ENCODE measurements around the gene DIAPH3. TPM values are rescaled to one million over a fixed set of nuclear protein-coding genes. Genes with fewer than 3 reads are reported as not detected.

The DIAPH3 gene
- polyA plus RNA-seq, 1 donor from 2014 or later: 0.37 TPM

GRCh38 chr13:60109285-60109684, 54.4 kb downstream of the DIAPH3 start:
- H3K9ac ChIP-seq (ENCODE audit: low read length): no peak overlapping the region
- H3K9me3 ChIP-seq (ENCODE audit: low read length): no peaks in the 10 kb centered on the region
- H3K27ac ChIP-seq (ENCODE audit: low read length): no peak overlapping the region
- H2AFZ ChIP-seq (ENCODE audit: low read depth, low read length): no peak overlapping the region
- H3F3A ChIP-seq (ENCODE audit: insufficient read depth, low read length, poor library complexity, severe bottlenecking): no peaks in the 10 kb centered on the region
- no peak overlapping the region for H3K4me2 ChIP-seq (ENCODE audit: low read length)
- H3K4me3 ChIP-seq (ENCODE audit: low read length): no peak overlapping the region
- H3K9me2 ChIP-seq (ENCODE audit: insufficient read depth, low read length): no peaks in the 10 kb centered on the region
- H4K20me1 ChIP-seq (ENCODE audit: insufficient read depth): no peaks in the 10 kb centered on the region
- H3K27me3 ChIP-seq (ENCODE audit: insufficient read depth, low read depth, low read length): no peaks in the 10 kb centered on the region
- H3K36me3 ChIP-seq (ENCODE audit: insufficient read depth, low read length): no peaks in the 10 kb centered on the region
- no peaks in the 10 kb centered on the region for H3K79me2 ChIP-seq (replicated peaks; ENCODE audit: insufficient read depth, low read length)
- TF ChIP-seq EZH2 (IDR thresholded peaks at IDR 0.05; ENCODE audit: borderline replicate concordance, insufficient read depth, low read length, poor library complexity, severe bottlenecking): no peak
- no peak for TF ChIP-seq EP300 (conservative IDR thresholded peaks at IDR 0.05; ENCODE audit: poor library complexity, severe bottlenecking)
- TF ChIP-seq, protein P1, sequence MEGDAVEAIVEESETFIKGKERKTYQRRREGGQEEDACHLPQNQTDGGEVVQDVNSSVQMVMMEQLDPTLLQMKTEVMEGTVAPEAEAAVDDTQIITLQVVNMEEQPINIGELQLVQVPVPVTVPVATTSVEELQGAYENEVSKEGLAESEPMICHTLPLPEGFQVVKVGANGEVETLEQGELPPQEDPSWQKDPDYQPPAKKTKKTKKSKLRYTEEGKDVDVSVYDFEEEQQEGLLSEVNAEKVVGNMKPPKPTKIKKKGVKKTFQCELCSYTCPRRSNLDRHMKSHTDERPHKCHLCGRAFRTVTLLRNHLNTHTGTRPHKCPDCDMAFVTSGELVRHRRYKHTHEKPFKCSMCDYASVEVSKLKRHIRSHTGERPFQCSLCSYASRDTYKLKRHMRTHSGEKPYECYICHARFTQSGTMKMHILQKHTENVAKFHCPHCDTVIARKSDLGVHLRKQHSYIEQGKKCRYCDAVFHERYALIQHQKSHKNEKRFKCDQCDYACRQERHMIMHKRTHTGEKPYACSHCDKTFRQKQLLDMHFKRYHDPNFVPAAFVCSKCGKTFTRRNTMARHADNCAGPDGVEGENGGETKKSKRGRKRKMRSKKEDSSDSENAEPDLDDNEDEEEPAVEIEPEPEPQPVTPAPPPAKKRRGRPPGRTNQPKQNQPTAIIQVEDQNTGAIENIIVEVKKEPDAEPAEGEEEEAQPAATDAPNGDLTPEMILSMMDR (IDR thresholded peaks at IDR 0.05; ENCODE audit: poor library complexity, severe bottlenecking): no peak
- TF ChIP-seq POLR2AphosphoS5 (IDR thresholded peaks at IDR 0.05): no peak
- no peak for TF ChIP-seq SMC3 (conservative IDR thresholded peaks at IDR 0.05; ENCODE audit: poor library complexity)
- TF ChIP-seq TAF1 (IDR thresholded peaks at IDR 0.05; ENCODE audit: low read depth): no peak
- no peak for TF ChIP-seq MXI1 (conservative IDR thresholded peaks at IDR 0.05; ENCODE audit: poor library complexity, severe bottlenecking)
- TF ChIP-seq, protein P2, sequence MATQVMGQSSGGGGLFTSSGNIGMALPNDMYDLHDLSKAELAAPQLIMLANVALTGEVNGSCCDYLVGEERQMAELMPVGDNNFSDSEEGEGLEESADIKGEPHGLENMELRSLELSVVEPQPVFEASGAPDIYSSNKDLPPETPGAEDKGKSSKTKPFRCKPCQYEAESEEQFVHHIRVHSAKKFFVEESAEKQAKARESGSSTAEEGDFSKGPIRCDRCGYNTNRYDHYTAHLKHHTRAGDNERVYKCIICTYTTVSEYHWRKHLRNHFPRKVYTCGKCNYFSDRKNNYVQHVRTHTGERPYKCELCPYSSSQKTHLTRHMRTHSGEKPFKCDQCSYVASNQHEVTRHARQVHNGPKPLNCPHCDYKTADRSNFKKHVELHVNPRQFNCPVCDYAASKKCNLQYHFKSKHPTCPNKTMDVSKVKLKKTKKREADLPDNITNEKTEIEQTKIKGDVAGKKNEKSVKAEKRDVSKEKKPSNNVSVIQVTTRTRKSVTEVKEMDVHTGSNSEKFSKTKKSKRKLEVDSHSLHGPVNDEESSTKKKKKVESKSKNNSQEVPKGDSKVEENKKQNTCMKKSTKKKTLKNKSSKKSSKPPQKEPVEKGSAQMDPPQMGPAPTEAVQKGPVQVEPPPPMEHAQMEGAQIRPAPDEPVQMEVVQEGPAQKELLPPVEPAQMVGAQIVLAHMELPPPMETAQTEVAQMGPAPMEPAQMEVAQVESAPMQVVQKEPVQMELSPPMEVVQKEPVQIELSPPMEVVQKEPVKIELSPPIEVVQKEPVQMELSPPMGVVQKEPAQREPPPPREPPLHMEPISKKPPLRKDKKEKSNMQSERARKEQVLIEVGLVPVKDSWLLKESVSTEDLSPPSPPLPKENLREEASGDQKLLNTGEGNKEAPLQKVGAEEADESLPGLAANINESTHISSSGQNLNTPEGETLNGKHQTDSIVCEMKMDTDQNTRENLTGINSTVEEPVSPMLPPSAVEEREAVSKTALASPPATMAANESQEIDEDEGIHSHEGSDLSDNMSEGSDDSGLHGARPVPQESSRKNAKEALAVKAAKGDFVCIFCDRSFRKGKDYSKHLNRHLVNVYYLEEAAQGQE (IDR thresholded peaks at IDR 0.05; ENCODE audit: borderline replicate concordance): no peak

GRCh38 chr13:60108589-60108988, 55.1 kb downstream of the DIAPH3 start:
- no peak overlapping the region for H3K4me2 ChIP-seq (ENCODE audit: low read length)
- no peak overlapping the region for H3K27ac ChIP-seq (ENCODE audit: low read length)
- no peaks in the 10 kb centered on the region for H3F3A ChIP-seq (ENCODE audit: insufficient read depth, low read length, poor library complexity, severe bottlenecking)
- H3K9me2 ChIP-seq (ENCODE audit: insufficient read depth, low read length): no peaks in the 10 kb centered on the region
- TF ChIP-seq TAF1 (IDR thresholded peaks at IDR 0.05; ENCODE audit: low read depth) (no peak), SMC3 (conservative IDR thresholded peaks at IDR 0.05; ENCODE audit: poor library complexity) (no peak), MXI1 (conservative IDR thresholded peaks at IDR 0.05; ENCODE audit: poor library complexity, severe bottlenecking) (no peak), EZH2 (IDR thresholded peaks at IDR 0.05; ENCODE audit: borderline replicate concordance, insufficient read depth, low read length, poor library complexity, severe bottlenecking) (no peak)
- TF ChIP-seq, protein P2 (IDR thresholded peaks at IDR 0.05; ENCODE audit: borderline replicate concordance): no peak
- no peaks in the 10 kb centered on the region for H4K20me1 ChIP-seq (ENCODE audit: insufficient read depth)
- H2AFZ ChIP-seq (ENCODE audit: low read depth, low read length): no peak overlapping the region
- H3K9ac ChIP-seq (ENCODE audit: low read length): no peak overlapping the region
- H3K27me3 ChIP-seq (ENCODE audit: insufficient read depth, low read depth, low read length): no peaks in the 10 kb centered on the region
- H3K79me2 ChIP-seq (replicated peaks; ENCODE audit: insufficient read depth, low read length): no peaks in the 10 kb centered on the region
- no peaks in the 10 kb centered on the region for H3K9me3 ChIP-seq (ENCODE audit: low read length)
- no peaks in the 10 kb centered on the region for H3K36me3 ChIP-seq (ENCODE audit: insufficient read depth, low read length)
- H3K4me3 ChIP-seq (ENCODE audit: low read length): no peak overlapping the region
